Measurements from ENCODE around the gene CMTM5.

- no peak for TF ChIP-seq CTCF (IDR thresholded peaks at IDR 0.05)
- TF ChIP-seq POLR2A (IDR thresholded peaks at IDR 0.05) = no peak
- no peak for TF ChIP-seq EP300 (IDR thresholded peaks at IDR 0.05; ENCODE audit: low read depth)
Observed at GRCh38 chr14:23344481-23344880, 32.4 kb upstream of the CMTM5 start.

Data from transverse colon (tissue), 3 donors.